Stimulated activated CD8-positive, alpha-beta memory T cell treated with anti-CD3 and anti-CD28 coated beads, Interleukin-15, amount 100 ng/mL, for 1 hour (primary cell): ENCODE data around the gene ACAD8.

Experiments
- DNase-seq: peaks from one replicate; pipeline ENCODE4 v3.0.0-alpha.2; 2020; ENCODE audit warnings: low read depth

The ACAD8 gene

GRCh38 chr11:134253188-134253993, at the start of gene ACAD8, which contains the start of gene THYN1:
ACAD8 (plus strand) TSS chr11:134253568; CDS start chr11:134253601, 33 bp downstream.
THYN1 (minus strand) TSS chr11:134253352; CDS start chr11:134252882, 470 bp downstream.
- peak; percentile 94 for DNase-seq

- DNase-seq, result no peak
Measured at GRCh38 chr11:134205729-134206128, 47.6 kb upstream of the ACAD8 start.

GRCh38 chr11:134206185-134206584, 47.2 kb upstream of the ACAD8 start:
- DNase-seq, result no peak

- DNase-seq, result peak; percentile 49
Measured at GRCh38 chr11:134207538-134208239, 45.7 kb upstream of the ACAD8 start.

GRCh38 chr11:134215836-134216235, 37.5 kb upstream of the ACAD8 start:
- no peak for DNase-seq

- no peak for DNase-seq
Measured at GRCh38 chr11:134216816-134217215, 36.6 kb upstream of the ACAD8 start.

- no peak for DNase-seq
Measured at GRCh38 chr11:134223121-134223520, 30.2 kb upstream of the ACAD8 start.

GRCh38 chr11:134223836-134224709, 29.3 kb upstream of the ACAD8 start, which contains the start of the genes NCAPD3 and VPS26B:
NCAPD3 (minus strand) TSS chr11:134223967; CDS start chr11:134223926, 41 bp downstream.
VPS26B (plus strand) TSS chr11:134224671; CDS start chr11:134225123, 452 bp downstream.
- peak; percentile 92 for DNase-seq

GRCh38 chr11:134224710-134225664, 28.4 kb upstream of the ACAD8 start:
- DNase-seq, result peak; percentile 23

GRCh38 chr11:134226806-134227325, 26.5 kb upstream of the ACAD8 start:
- no peak for DNase-seq

GRCh38 chr11:134228625-134229024, 24.7 kb upstream of the ACAD8 start:
- DNase-seq, result peak; percentile 8

GRCh38 chr11:134229126-134229790, 24.1 kb upstream of the ACAD8 start:
- no peak for DNase-seq

GRCh38 chr11:134230339-134230738, 23.0 kb upstream of the ACAD8 start:
- DNase-seq, result no peak

GRCh38 chr11:134231958-134232659, 21.3 kb upstream of the ACAD8 start:
- no peak for DNase-seq

- DNase-seq, result no peak
Measured at GRCh38 chr11:134233729-134234179, 19.6 kb upstream of the ACAD8 start.

- DNase-seq, result no peak
Measured at GRCh38 chr11:134235399-134235798, 18.0 kb upstream of the ACAD8 start.

GRCh38 chr11:134236834-134237556, 16.4 kb upstream of the ACAD8 start:
- no peak for DNase-seq

- DNase-seq, result no peak
Measured at GRCh38 chr11:134237557-134237922, 15.8 kb upstream of the ACAD8 start.

GRCh38 chr11:134238956-134239355, 14.4 kb upstream of the ACAD8 start:
- DNase-seq, result no peak
